Body of pancreas (tissue), 4 donors: ENCODE measurements around the gene FAM83F. TPM values are rescaled to one million over a fixed set of nuclear protein-coding genes. Genes with fewer than 3 reads are reported as not detected.

Experiments
- ATAC-seq: fragments of 150-250 bp; one replicate; pipeline ENCODE4 v1.9.1; 2016
- DNase-seq, 4 donors: peaks; one replicate each; pipeline ENCODE4 v3.0.0-alpha.2; 2019
- H3K27ac ChIP-seq, 4 donors: fragments of 200-600 bp; sonication (generic); 1 replicate in 3 of 4; 2 replicates in 1 of 4; pipeline versions ENCODE4 v1.5.1 to v1.6.1; 2016 to 2019; ENCODE audit warnings: mild to moderate bottlenecking in 1 of 4, mixed read lengths in 1 of 4, moderate library complexity in 1 of 4
- H3K27me3 ChIP-seq, 2 donors: fragments of 200-600 bp; sonication (generic); one replicate each; pipeline ENCODE4 v1.6.0; 2016; ENCODE audit warnings: mild to moderate bottlenecking in 1 of 2
- H3K36me3 ChIP-seq, 2 donors: fragments of 200-600 bp; sonication (generic); replicated peaks in 1 of 2; 2 replicates each; pipeline ENCODE4 v1.5.1; 2016; ENCODE audit warnings: low read depth in 2 of 2; ENCODE audit not compliant: insufficient read depth in 1 of 2
- H3K4me1 ChIP-seq: fragments of 200-600 bp; sonication (generic); one replicate; pipeline ENCODE4 v1.6.0; 2016
- H3K4me3 ChIP-seq, 2 donors: fragments of 200-600 bp; sonication (generic); 1 replicate in 1 of 2; 2 replicates in 1 of 2; pipeline ENCODE4 v1.5.1; 2016 to 2019
- H3K9me3 ChIP-seq, 3 donors: fragments of 200-600 bp; sonication (generic); 1 replicate in 2 of 3; 2 replicates in 1 of 3; pipeline ENCODE4 v1.5.1; 2016
- CTCF ChIP-seq, 7 experiments: fragments of 450-650 bp in 4 of 7; fragments of 200-600 bp in 3 of 7; sonication (generic) in 3 of 7; IDR thresholded peaks; one replicate each; pipeline ENCODE4 v1.5.1; 2016 to 2019; ENCODE audit warnings: antibody characterized with exemption in 7 of 7
- POLR2A ChIP-seq, 3 donors: fragments of 450-650 bp; IDR thresholded peaks; one replicate each; pipeline ENCODE4 v1.6.1; 2016; ENCODE audit warnings: antibody characterized with exemption in 3 of 3, mild to moderate bottlenecking in 2 of 3
- WGBS, 2 donors: methylation state at CpG; one replicate each; pipeline ENCODE4 v1.1.5; 2017; 5-methylcytosine and 5-hydroxymethylcytosine counted together
- intact Hi-C: fragments of 100-400 bp; cut with DNase I; formaldehyde crosslinking; loops from one replicate; pipeline ENCODE4 v1.15.1; 2023
- total RNA-seq, 2 donors: library from RNA; depleted of rRNA; stranded (reverse); fragments of >200 nt; gene quantifications; one replicate each; pipeline ENCODE4 v1.1.0, GENCODE V29; 2016

FAM83F gene
- total RNA-seq, 2 donors from 2014 or later, result 8.9 to 9.1 TPM

GRCh38 chr22:39988386-39989114, 6.2 kb upstream of the FAM83F start:
- TF ChIP-seq POLR2A (IDR thresholded peaks at IDR 0.05), result no peak
- TF ChIP-seq CTCF (IDR thresholded peaks at IDR 0.05), result no peak
- H3K36me3 ChIP-seq, result no peaks in the 10 kb centered on the region
- intact Hi-C loops, result no loop called here
- H3K27me3 ChIP-seq, result no peaks in the 10 kb centered on the region
- no peaks in the 10 kb centered on the region for H3K9me3 ChIP-seq
- ATAC-seq, result no peak
- no peak for DNase-seq
- 82 to 85% methylated on average over 10 of the region's 10 CpGs for WGBS, 2 donors
- no peak overlapping the region for H3K4me3 ChIP-seq
- peaks cover 32% of the 10 kb centered on the region for H3K4me1 ChIP-seq
- no peak overlapping the region for H3K27ac ChIP-seq

GRCh38 chr22:39989633-39990032, 5.1 kb upstream of the FAM83F start:
- intact Hi-C loops, result no loop called here
- ATAC-seq (no peak), DNase-seq (no peak)
- Histone ChIP-seq H3K9me3 (no peaks in the 10 kb centered on the region), H3K4me3 (no peak overlapping the region), H3K36me3 (no peaks in the 10 kb centered on the region), H3K27ac (no peak overlapping the region), H3K27me3 (no peaks in the 10 kb centered on the region), H3K4me1 (peaks cover 39% of the 10 kb centered on the region)
- TF ChIP-seq POLR2A (IDR thresholded peaks at IDR 0.05) (no peak), CTCF (IDR thresholded peaks at IDR 0.05) (no peak)
- 85 to 91% methylated on average over 7 of the region's 7 CpGs for WGBS, 2 donors

GRCh38 chr22:39990686-39991085, 4.1 kb upstream of the FAM83F start:
- peak overlapping the region in 3 of 4 donors; percentile 37 to 45 (median 44) for H3K27ac ChIP-seq
- H3K36me3 ChIP-seq, result no peaks in the 10 kb centered on the region
- intact Hi-C loops, result no loop called here
- WGBS, 2 donors, result 28 to 44% methylated on average over 3 of the region's 3 CpGs
- no peak overlapping the region for H3K4me3 ChIP-seq
- DNase-seq (no peak), ATAC-seq (no peak)
- no peaks in the 10 kb centered on the region for H3K9me3 ChIP-seq
- no peak for TF ChIP-seq CTCF (IDR thresholded peaks at IDR 0.05)
- TF ChIP-seq POLR2A (IDR thresholded peaks at IDR 0.05), result no peak
- no peaks in the 10 kb centered on the region for H3K27me3 ChIP-seq
- peaks cover 39% of the 10 kb centered on the region for H3K4me1 ChIP-seq

- Histone ChIP-seq H3K4me3 (no peak overlapping the region), H3K4me1 (peaks cover 45% of the 10 kb centered on the region), H3K36me3 (no peaks in the 10 kb centered on the region), H3K9me3 (no peaks in the 10 kb centered on the region), H3K27ac (peak overlapping the region in 3 of 4 donors; percentile 37 to 45 (median 44)), H3K27me3 (no peaks in the 10 kb centered on the region)
- 26 to 28% methylated on average over 9 of the region's 9 CpGs for WGBS, 2 donors
- peak in 3 of 4 donors; percentile 35 to 66 (median 44) for DNase-seq
- intact Hi-C loops, result no loop called here
- peak; percentile 27 for ATAC-seq
- no peak for TF ChIP-seq CTCF (IDR thresholded peaks at IDR 0.05)
- TF ChIP-seq POLR2A (IDR thresholded peaks at IDR 0.05), result no peak
These were observed 3.4 kb upstream of the FAM83F start for GRCh38 chr22:39991159-39991860.
